ENCODE measurements around the gene WDR35. TPM values are rescaled to one million over a fixed set of nuclear protein-coding genes. Genes with fewer than 3 reads are reported as not detected.
"Not testable (repeated sequence)": the region's sequence is repeated elsewhere in the genome, so short reads cannot be mapped to it uniquely, and the experiment has no call there.

The WDR35 gene
- total RNA-seq, 4 donors from 2014 or later: 2.5 to 6.8 (median 4.4) TPM

DNA sequence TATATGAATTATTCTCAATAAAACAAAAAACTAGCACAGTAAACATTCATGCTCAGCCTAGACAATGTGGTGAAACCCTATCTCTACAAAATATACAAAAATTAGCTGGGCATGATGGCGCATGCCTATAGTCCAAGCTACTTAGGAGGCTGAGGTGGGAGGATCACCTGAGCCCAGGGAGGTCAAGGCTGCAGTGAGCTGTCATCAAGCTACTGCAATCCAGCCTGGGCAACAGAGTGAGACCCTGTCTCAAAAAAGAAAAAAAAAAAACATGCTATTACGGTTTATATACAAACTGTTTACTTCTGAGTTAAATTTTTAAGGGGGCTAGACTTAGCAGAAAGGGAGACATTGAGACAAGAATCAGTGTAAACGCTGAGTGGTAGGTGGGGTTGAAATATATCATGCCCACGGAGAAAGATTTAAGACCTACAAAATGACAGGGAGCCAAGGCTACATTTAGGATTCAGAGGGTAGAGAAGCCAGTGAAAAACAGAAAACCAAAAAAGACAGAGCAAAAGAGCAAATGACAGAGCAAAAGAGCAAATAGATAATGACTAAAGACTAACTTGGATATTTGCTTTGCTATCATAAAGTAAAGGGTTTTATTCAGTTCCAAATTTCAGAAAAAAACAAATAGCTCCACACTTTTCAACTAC, 95.6 kb downstream of the WDR35 start:
- no peak for DNase-seq (ENCODE audit: low spot score in 2 of 2)
- no peak for TF ChIP-seq POLR2A (IDR thresholded peaks at IDR 0.05)
- TF ChIP-seq, protein P1, sequence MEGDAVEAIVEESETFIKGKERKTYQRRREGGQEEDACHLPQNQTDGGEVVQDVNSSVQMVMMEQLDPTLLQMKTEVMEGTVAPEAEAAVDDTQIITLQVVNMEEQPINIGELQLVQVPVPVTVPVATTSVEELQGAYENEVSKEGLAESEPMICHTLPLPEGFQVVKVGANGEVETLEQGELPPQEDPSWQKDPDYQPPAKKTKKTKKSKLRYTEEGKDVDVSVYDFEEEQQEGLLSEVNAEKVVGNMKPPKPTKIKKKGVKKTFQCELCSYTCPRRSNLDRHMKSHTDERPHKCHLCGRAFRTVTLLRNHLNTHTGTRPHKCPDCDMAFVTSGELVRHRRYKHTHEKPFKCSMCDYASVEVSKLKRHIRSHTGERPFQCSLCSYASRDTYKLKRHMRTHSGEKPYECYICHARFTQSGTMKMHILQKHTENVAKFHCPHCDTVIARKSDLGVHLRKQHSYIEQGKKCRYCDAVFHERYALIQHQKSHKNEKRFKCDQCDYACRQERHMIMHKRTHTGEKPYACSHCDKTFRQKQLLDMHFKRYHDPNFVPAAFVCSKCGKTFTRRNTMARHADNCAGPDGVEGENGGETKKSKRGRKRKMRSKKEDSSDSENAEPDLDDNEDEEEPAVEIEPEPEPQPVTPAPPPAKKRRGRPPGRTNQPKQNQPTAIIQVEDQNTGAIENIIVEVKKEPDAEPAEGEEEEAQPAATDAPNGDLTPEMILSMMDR (IDR thresholded peaks at IDR 0.05): no peak
- 82 to 83% methylated on average over 4 of the region's 4 CpGs for WGBS, 2 donors

DNA sequence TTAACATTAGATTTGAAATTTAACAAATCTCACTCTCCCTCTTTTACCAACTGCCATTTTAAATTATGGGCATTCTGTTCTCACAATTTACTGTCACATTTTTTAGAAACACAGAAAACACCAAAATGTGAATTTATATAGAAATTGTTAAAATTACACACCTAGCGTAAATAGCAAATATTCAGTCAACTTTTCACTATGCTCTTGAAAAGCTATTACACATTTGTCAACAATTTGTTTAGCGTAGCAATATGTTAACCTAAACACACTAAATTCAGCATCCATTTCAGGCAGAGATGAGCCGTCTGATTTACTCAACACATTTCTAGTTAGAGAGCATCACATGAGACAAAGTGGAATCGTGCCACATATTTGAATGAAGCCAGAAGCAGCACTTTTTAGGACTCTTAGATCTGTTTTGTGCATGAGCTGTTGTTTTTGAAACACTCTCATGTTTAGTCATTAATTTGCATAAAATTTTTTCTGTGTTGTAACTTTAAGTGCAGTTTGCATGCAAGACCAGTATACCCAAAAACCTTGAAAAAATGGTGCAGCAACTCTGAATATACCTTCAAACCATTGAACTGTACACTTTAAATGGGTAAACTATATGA, 96.3 kb downstream of the WDR35 start:
- WGBS, 2 donors: 80 to 85% methylated on average over 4 of the region's 4 CpGs
- TF ChIP-seq POLR2A (IDR thresholded peaks at IDR 0.05): no peak
- TF ChIP-seq, protein P1 (IDR thresholded peaks at IDR 0.05): no peak
- intact Hi-C loops (cut with DNase I; ENCODE audit: low total_unique reads): no loop called here
- DNase-seq (ENCODE audit: low spot score in 2 of 2): no peak
- no peak overlapping the region for H3K4me3 ChIP-seq (ENCODE audit: low read depth, poor library complexity, severe bottlenecking)

More for the DNA sequence above, 95.6 kb downstream of the WDR35 start:
- intact Hi-C loops (cut with DNase I; ENCODE audit: low total_unique reads): no loop called here
- no peak overlapping the region for H3K4me3 ChIP-seq (ENCODE audit: low read depth, poor library complexity, severe bottlenecking)

DNA sequence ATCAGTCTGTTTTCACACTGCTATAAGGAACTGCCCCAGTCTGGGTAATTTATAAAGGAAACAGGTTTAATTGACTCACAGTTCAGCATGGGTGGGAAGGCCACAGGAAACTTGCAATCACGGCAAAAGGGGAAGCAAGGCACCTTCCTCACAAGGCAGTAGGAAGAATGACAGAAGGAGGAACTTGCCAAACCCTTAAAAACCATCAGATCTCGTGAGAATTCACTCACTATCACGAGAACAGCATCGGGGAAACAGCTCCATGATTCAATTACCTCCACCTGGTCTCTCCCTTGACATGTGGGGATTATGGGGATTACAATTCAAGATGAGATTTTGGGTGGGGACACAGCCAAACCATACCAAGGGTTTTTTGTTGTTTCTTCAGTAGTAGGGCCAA, 97.9 kb downstream of the WDR35 start:
- intact Hi-C loops (cut with DNase I; ENCODE audit: low total_unique reads); DNase-seq (ENCODE audit: low spot score in 2 of 2); H3K4me3 ChIP-seq (ENCODE audit: low read depth, poor library complexity, severe bottlenecking): not testable (repeated sequence)
- WGBS, 2 donors: 64 to 75% methylated on average over 4 of the region's 4 CpGs

DNA sequence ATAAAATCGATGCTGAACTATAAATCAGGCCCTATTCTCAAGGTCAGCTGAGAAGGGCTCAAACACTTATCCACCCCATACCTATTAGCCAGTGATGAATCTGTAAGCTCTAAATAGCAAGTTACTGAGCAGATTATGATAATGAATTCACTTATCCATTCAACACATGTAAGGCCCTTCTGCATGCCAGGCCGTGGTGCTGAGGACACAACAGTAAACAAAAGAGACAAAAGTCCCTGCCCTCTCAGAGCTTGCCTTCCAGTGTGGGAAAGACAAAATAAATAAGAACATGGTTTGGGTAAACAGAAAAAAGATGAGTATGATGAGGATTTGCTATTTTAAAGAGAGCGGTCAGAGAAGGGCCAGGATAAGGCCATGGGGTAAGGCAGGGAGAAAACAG, 99.8 kb downstream of the WDR35 start:
- WGBS, 2 donors: 77 to 84% methylated on average over 3 of the region's 3 CpGs
- DNase-seq (ENCODE audit: low spot score in 2 of 2): no peak
- TF ChIP-seq, protein P1 (IDR thresholded peaks at IDR 0.05): no peak
- TF ChIP-seq POLR2A (IDR thresholded peaks at IDR 0.05): no peak
- no peak overlapping the region for H3K4me3 ChIP-seq (ENCODE audit: low read depth, poor library complexity, severe bottlenecking)
- intact Hi-C loops (cut with DNase I; ENCODE audit: low total_unique reads): no loop called here

DNA sequence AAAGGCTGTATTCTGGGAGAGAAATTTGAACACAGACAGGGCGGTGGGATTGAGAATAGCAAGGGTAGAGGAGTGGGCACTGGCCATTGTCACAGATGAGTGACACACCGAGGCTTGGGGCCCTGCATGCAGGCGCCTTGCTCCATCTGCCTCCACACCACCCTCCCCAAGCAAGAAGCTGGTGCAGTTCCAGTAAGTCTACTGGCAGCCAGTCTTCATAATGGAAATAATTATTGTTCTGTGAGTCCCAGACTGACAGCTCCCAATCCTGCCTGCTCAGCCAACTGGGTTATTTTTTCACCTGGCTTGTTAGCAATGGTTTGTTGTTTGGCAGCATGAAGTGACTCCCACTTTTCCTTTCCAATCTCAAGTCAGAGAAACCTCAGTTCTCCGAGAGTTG, 101.1 kb downstream of the WDR35 start:
- no peak overlapping the region for H3K4me3 ChIP-seq (ENCODE audit: low read depth, poor library complexity, severe bottlenecking)
- intact Hi-C loops (cut with DNase I; ENCODE audit: low total_unique reads): no loop called here
- DNase-seq (ENCODE audit: low spot score in 2 of 2): no peak
- TF ChIP-seq, protein P1 (IDR thresholded peaks at IDR 0.05): no peak
- WGBS, 2 donors: 73 to 76% methylated on average over 4 of the region's 4 CpGs

DNA sequence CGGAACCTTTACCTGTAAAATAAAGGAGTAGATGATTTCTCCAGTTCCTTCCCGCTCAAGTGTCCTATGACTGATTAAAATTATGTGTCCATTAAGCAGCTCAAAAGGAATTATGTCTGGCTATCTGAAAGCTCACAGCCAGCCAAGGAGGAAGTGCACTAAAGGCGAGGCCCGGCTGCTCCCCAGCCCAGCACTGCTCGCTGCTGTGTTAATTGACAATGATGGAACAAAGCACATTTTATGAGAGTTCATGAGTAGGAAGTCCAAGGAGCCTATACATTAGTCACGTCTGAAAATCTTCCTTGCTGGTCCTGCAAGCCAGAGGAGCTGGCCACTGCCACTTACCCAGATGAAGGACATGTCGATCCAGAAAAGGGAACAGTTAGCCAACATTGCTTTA, 102.4 kb downstream of the WDR35 start:
- no peak for DNase-seq (ENCODE audit: low spot score in 2 of 2)
- TF ChIP-seq, protein P1 (IDR thresholded peaks at IDR 0.05): no peak
- no peak for TF ChIP-seq POLR2A (IDR thresholded peaks at IDR 0.05)
- intact Hi-C loops (cut with DNase I; ENCODE audit: low total_unique reads): no loop called here
- H3K4me3 ChIP-seq (ENCODE audit: low read depth, poor library complexity, severe bottlenecking): no peak overlapping the region
- WGBS, 2 donors: 65 to 69% methylated on average over 7 of the region's 7 CpGs

Data from lower leg skin (tissue), 4 donors.